Stimulated activated naive CD4-positive, alpha-beta T cell treated with Interleukin-2 at 50 U/mL for 16 hours (primary cell): Measurements from ENCODE around the gene GPR141.

Experiments
- DNase-seq: peaks from one replicate; lab custom pipeline; 2025; lab: John Stamatoyannopoulos, UW

Gene GPR141

GRCh38 chr7:37784015-37784414, 100.4 kb downstream of the GPR141 start:
- DNase-seq: no peak

GRCh38 chr7:37786741-37787569, 103.4 kb downstream of the GPR141 start:
- DNase-seq: no peak
